WTC11 (cell line): ENCODE measurements around the gene ANGPTL2. TPM values are rescaled to one million over a fixed set of nuclear protein-coding genes. Genes with fewer than 3 reads are reported as not detected.

Source experiments
- ATAC-seq: fragments of 200-7000 bp; cut with Tn5 transposase; 2 replicates; pipeline ENCODE4 v1.10.0; 2021; ENCODE audit warnings: mild to moderate bottlenecking, moderate library complexity
- CTCF ChIA-PET: fragments of 300-600 bp; sonication (Branson Sonifier 250); formaldehyde crosslinking; loops from one replicate; lab custom pipeline; 2021; ENCODE audit warnings: antibody characterized with exemption; lab: Charles Lee
- POLR2A ChIA-PET: fragments of 350-600 bp; sonication (Branson Sonifier 250); formaldehyde crosslinking; loops from one replicate; lab custom pipeline; 2021; ENCODE audit warnings: antibody characterized with exemption; lab: Charles Lee
- DNase-seq: peaks from one replicate; pipeline ENCODE4 v3.0.0; 2021; ENCODE audit warnings: low spot score
- H3K27ac Mint-ChIP-seq: 2 replicates; pipeline ENCODE4 v1.8.0; 2021; ENCODE audit warnings: mixed read lengths
- H3K27me3 Mint-ChIP-seq: 2 replicates; pipeline ENCODE4 v1.8.0; 2021; ENCODE audit warnings: low read depth, mild to moderate bottlenecking, moderate library complexity, mixed read lengths
- H3K36me3 Mint-ChIP-seq: 2 replicates; pipeline ENCODE4 v1.8.0; 2021; ENCODE audit warnings: mixed read lengths
- H3K4me1 Mint-ChIP-seq: 2 replicates; pipeline ENCODE4 v1.8.0; 2022; ENCODE audit warnings: mixed read lengths
- H3K4me3 Mint-ChIP-seq: 2 replicates; pipeline ENCODE4 v1.8.0; 2021; ENCODE audit warnings: mild to moderate bottlenecking, moderate library complexity, mixed read lengths
- H3K9me3 Mint-ChIP-seq: 2 replicates; pipeline ENCODE4 v1.8.0; 2021; ENCODE audit warnings: mixed read lengths
- CREB1 ChIP-seq: sonication (generic); formaldehyde crosslinking; IDR thresholded peaks from 2 replicates; pipeline ENCODE4 v1.8.0; 2023; ENCODE audit warnings: mild to moderate bottlenecking, missing genetic modification reagents
- E2F1 ChIP-seq: sonication (generic); formaldehyde crosslinking; IDR thresholded peaks from 2 replicates; pipeline ENCODE4 v1.8.0; 2022; ENCODE audit warnings: mild to moderate bottlenecking, missing genetic modification reagents
- FOXP4 ChIP-seq: sonication (generic); formaldehyde crosslinking; IDR thresholded peaks from 2 replicates; pipeline ENCODE4 v1.8.0; 2022; ENCODE audit warnings: mild to moderate bottlenecking, missing genetic modification reagents
- IRF1 ChIP-seq: sonication (generic); formaldehyde crosslinking; IDR thresholded peaks from 2 replicates; pipeline ENCODE4 v1.8.0; 2023; ENCODE audit warnings: missing genetic modification reagents
- KAT7 ChIP-seq: sonication (generic); formaldehyde crosslinking; IDR thresholded peaks from 2 replicates; pipeline ENCODE4 v1.8.1; 2023; ENCODE audit warnings: missing genetic modification reagents, mild to moderate bottlenecking, borderline replicate concordance
- MAX ChIP-seq: sonication (generic); formaldehyde crosslinking; IDR thresholded peaks from 2 replicates; pipeline ENCODE4 v1.8.0; 2022; ENCODE audit warnings: mild to moderate bottlenecking, missing genetic modification reagents
- PRDM15 ChIP-seq: sonication (generic); formaldehyde crosslinking; IDR thresholded peaks from 2 replicates; pipeline ENCODE4 v1.8.0; 2022; ENCODE audit warnings: missing genetic modification reagents
- SOX15 ChIP-seq: fragments of 250-450 bp; sonication (Bioruptor Pico); IDR thresholded peaks from 2 replicates; pipeline ENCODE4 v1.9.0; 2021; ENCODE audit warnings: mild to moderate bottlenecking
- TEAD4 ChIP-seq: sonication (generic); formaldehyde crosslinking; IDR thresholded peaks from 2 replicates; pipeline ENCODE4 v1.8.0; 2022; ENCODE audit warnings: mild to moderate bottlenecking, missing genetic modification reagents
- TP53 ChIP-seq: sonication (generic); formaldehyde crosslinking; IDR thresholded peaks from 2 replicates; pipeline ENCODE4 v1.8.1; 2023; ENCODE audit warnings: mild to moderate bottlenecking, missing genetic modification reagents
- ZMAT4 ChIP-seq: fragments of 250-450 bp; sonication (Bioruptor Pico); IDR thresholded peaks from 2 replicates; pipeline ENCODE4 v1.9.0; 2021; ENCODE audit warnings: mild to moderate bottlenecking
- ZNF281 ChIP-seq: sonication (generic); formaldehyde crosslinking; IDR thresholded peaks from 2 replicates; pipeline ENCODE4 v1.8.0; 2023; ENCODE audit warnings: mild to moderate bottlenecking, missing genetic modification reagents
- ZNF416 ChIP-seq: fragments of 250-450 bp; sonication (Bioruptor Pico); IDR thresholded peaks from 2 replicates; pipeline ENCODE4 v1.9.0; 2021; ENCODE audit warnings: mild to moderate bottlenecking, inconsistent platforms
- ZNF512 ChIP-seq: sonication (generic); formaldehyde crosslinking; IDR thresholded peaks from 2 replicates; pipeline ENCODE4 v1.8.1; 2022; ENCODE audit warnings: missing genetic modification reagents, borderline replicate concordance
- ZNF532 ChIP-seq: fragments of 250-450 bp; sonication (Bioruptor Pico); IDR thresholded peaks from 2 replicates; pipeline ENCODE4 v1.9.0; 2021; ENCODE audit warnings: mild to moderate bottlenecking, borderline replicate concordance
- total RNA-seq: library from RNA; stranded (reverse); gene quantifications from 3 replicates; pipeline ENCODE4 v1.2.3, GENCODE V29; 2021

Gene ANGPTL2
- total RNA-seq, 1 experiment from 2014 or later, result 4.5 TPM

- TF ChIP-seq ZNF512 (no peak), ZNF416 (CRISPR knock-in tag) (no peak), SOX15 (CRISPR knock-in tag) (no peak), ZMAT4 (CRISPR knock-in tag) (no peak), PRDM15 (CRISPR knock-in tag) (no peak), KAT7 (CRISPR knock-in tag) (no peak), ZNF281 (CRISPR knock-in tag) (no peak), TEAD4 (CRISPR knock-in tag) (no peak)
Measured at GRCh38 chr9:127153501-127153900, 31.1 kb upstream of the ANGPTL2 start (continued).

GRCh38 chr9:127149463-127150390 is 27.3 kb upstream of the ANGPTL2 start:
- H3K4me3 Mint-ChIP-seq, result no peak overlapping the region
- H3K36me3 Mint-ChIP-seq, result no peaks in the 10 kb centered on the region
- ChIA-PET CTCF (interaction anchor here (1.1 to 1.8 kb wide), 4 partner anchors 10 to 184 kb away, joined by 3 to 7 read pairs (median 3); no protein-coding TSS in a partner anchor), POLR2A (interaction anchor here (0.5 kb wide), 1 partner anchor 182 kb away, joined by 3 read pairs; no protein-coding TSS in a partner anchor)
- H3K27ac Mint-ChIP-seq, result no peak overlapping the region
- no peaks in the 10 kb centered on the region for H3K4me1 Mint-ChIP-seq
- DNase-seq (no peak), ATAC-seq (no peak)
- H3K9me3 Mint-ChIP-seq, result peaks cover 5% of the 10 kb centered on the region
- H3K27me3 Mint-ChIP-seq, result no peaks in the 10 kb centered on the region
- TF ChIP-seq MAX (CRISPR knock-in tag) (no peak), FOXP4 (CRISPR knock-in tag) (no peak), E2F1 (CRISPR knock-in tag) (no peak), IRF1 (CRISPR knock-in tag) (no peak), TP53 (CRISPR knock-in tag) (no peak), ZNF532 (CRISPR knock-in tag) (no peak), CREB1 (no peak)
